ENCODE data around the gene FAM111A.

- TF ChIP-seq CTCF (conservative IDR thresholded peaks at IDR 0.05; ENCODE audit: low read depth, low read length), result no peak
- no peak for TF ChIP-seq EZH2 (IDR thresholded peaks at IDR 0.05; ENCODE audit: low read length, unreplicated experiment)
Observed at GRCh38 chr11:59173964-59174663, 31.5 kb downstream of the FAM111A start.

Measured in PC-3 (cell line).